ENCODE measurements around the gene IGFBPL1. TPM values are rescaled to one million over a fixed set of nuclear protein-coding genes. Genes with fewer than 3 reads are reported as not detected.

Gene IGFBPL1
- total and polyA plus RNA-seq, 2 of the 13 experiments (the other 11 are each of a cell fraction or from before 2014, with no cell fraction given), result 0.24 TPM; not detected in 1

GRCh38 chr9:38360839-38361472 lies 63.3 kb downstream of the IGFBPL1 start:
- no peak overlapping the region for H3K4me2 ChIP-seq (ENCODE audit: low read depth, low read length)
- no peak for DNase-seq (ENCODE audit: low spot score)
- WGBS (ENCODE audit: low lambda C conversion rate), result 78% methylated on average over 7 of the region's 7 CpGs
- ATAC-seq, result no peak
- no peaks in the 10 kb centered on the region for H3K36me3 ChIP-seq (replicated peaks in 1 of 2; ENCODE audit: control insufficient read depth in 1 of 2, insufficient read depth in 2 of 2, low read length in 2 of 2)
- intact Hi-C loops (cut with micrococcal nuclease; ENCODE audit: unreplicated experiment), result loop anchor here (5.0 kb wide), 1 partner anchor 449 kb away; no protein-coding TSS in a partner anchor
- in situ Hi-C loops (cut with HindIII; ENCODE audit: extremely low pct_ligation_motif_present, low pct_unique_long_range_greater_than_20kb), result loop anchor here (5.0 to 25.0 kb wide), 3 partner anchors 41 to 874 kb away; partner anchors contain the start of gene POLR1E
- no peak for TF ChIP-seq JDP2 (CRISPR knock-in tag; IDR thresholded peaks at IDR 0.05; ENCODE audit: borderline replicate concordance)
- no peak for TF ChIP-seq TEF (CRISPR knock-in tag; IDR thresholded peaks at IDR 0.05)
- TF ChIP-seq HIVEP1 (CRISPR knock-in tag; IDR thresholded peaks at IDR 0.05), result no peak
- TF ChIP-seq SCMH1 (CRISPR knock-in tag; IDR thresholded peaks at IDR 0.05; ENCODE audit: borderline replicate concordance), result no peak
- no peak for TF ChIP-seq ZNF652 (CRISPR knock-in tag; IDR thresholded peaks at IDR 0.05; ENCODE audit: borderline replicate concordance, low read depth)
- TF ChIP-seq THYN1 (CRISPR knock-in tag; IDR thresholded peaks at IDR 0.05; ENCODE audit: borderline replicate concordance, low read depth), result no peak
- TF ChIP-seq SRSF1 (optimal IDR thresholded peaks at IDR 0.05; ENCODE audit: low read depth, low read length), result no peak
- TF ChIP-seq KMT2B (CRISPR knock-in tag; IDR thresholded peaks at IDR 0.05), result no peak
- TF ChIP-seq GMEB1 (CRISPR knock-in tag; IDR thresholded peaks at IDR 0.05; ENCODE audit: borderline replicate concordance), result no peak
- TF ChIP-seq ZNF124 (CRISPR knock-in tag; IDR thresholded peaks at IDR 0.05), result no peak
- TF ChIP-seq ZNF44 (CRISPR knock-in tag; IDR thresholded peaks at IDR 0.05), result no peak
- no peak for FAIRE-seq
- CTCF ChIA-PET (ENCODE audit: low intra/inter-chr PET ratio, low total read pairs), result no interaction called here
- H3K4me3 ChIP-seq (replicated peaks in 1 of 3; ENCODE audit: insufficient read depth in 1 of 3, low read depth in 2 of 3, low read length in 3 of 3), result no peak overlapping the region
- H3K27ac ChIP-seq (ENCODE audit: extremely low read length, insufficient read depth, low read length), result no peak overlapping the region
- POLR2A ChIA-PET, result interaction anchor here (0.6 kb wide), 1 partner anchor 608 kb away, joined by 3 read pairs; the partner anchor contains the start of gene TRMT10B
- no TSS peak for BruUV-seq (replicated peaks)
- H3K79me2 ChIP-seq (ENCODE audit: insufficient read depth, low read length), result no peaks in the 10 kb centered on the region
- no peaks in the 10 kb centered on the region for H3K27me3 ChIP-seq (ENCODE audit: control insufficient read depth in 1 of 2, insufficient read depth in 2 of 2, low read length in 2 of 2)
- no peaks in the 10 kb centered on the region for H3K9me3 ChIP-seq (ENCODE audit: low read length)
- H2AFZ ChIP-seq (ENCODE audit: low read length), result no peak overlapping the region
- H4K20me1 ChIP-seq (ENCODE audit: insufficient read depth, low read length), result no peaks in the 10 kb centered on the region
- H3K4me1 ChIP-seq (ENCODE audit: insufficient read depth, low read length), result peaks cover 49% of the 10 kb centered on the region
- H3K9ac ChIP-seq (ENCODE audit: insufficient read depth, low read depth, low read length), result no peak overlapping the region

Measured in HepG2 (cell line).